ENCODE results near the gene DEPDC5. TPM values are rescaled to one million over a fixed set of nuclear protein-coding genes. Genes with fewer than 3 reads are reported as not detected.

The DEPDC5 gene
- polyA plus RNA-seq, 1 experiment: 14.3 TPM

- H3K27me3 ChIP-seq (ENCODE audit: control insufficient read depth, insufficient read depth, low read length): no peaks in the 10 kb centered on the region
These were observed 11.0 kb downstream of the DEPDC5 start for GRCh38 chr22:31764785-31765184.

DNA sequence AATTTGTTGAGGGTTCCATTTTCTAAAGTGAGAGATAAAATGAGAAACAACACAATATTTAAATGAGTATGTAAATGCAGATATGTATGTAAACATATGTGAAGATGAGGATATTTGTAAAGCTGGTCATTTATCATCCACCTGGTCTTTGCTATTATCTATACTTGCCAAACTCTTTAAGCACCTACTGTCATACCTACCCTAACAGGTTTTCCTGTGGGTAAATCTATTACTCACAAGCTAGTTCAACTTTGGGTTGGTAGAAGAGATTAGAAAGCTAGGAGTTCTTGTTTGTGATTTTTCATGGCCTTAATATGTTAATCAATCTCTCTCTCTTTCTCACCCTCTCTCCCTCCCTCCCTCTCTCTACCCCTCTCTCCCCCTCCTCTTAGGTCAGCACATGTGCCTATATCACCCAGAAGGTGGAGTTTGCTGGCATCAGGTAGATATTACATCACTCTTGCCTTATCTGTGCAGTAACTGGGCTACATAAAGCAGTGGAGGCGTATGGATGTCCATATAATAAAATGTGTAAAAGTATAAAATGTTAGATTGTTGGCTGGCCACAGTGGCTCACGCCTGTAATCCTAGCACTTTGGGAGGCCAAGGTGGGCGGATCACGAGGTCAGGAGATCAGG, 14.7 kb downstream of the DEPDC5 start:
- H3K4me3 ChIP-seq (ENCODE audit: low read depth, low read length): no peak overlapping the region
- no peak for DNase-seq (ENCODE audit: low read depth, low spot score)
- no peak for TF ChIP-seq CTCF (IDR thresholded peaks at IDR 0.05; ENCODE audit: low read depth, low read length)
- ChIA-PET POLR2A (no interaction called here), CTCF (interaction anchor here (0.7 kb wide), 1 partner anchor 20 kb away, joined by 3 read pairs; no protein-coding TSS in a partner anchor)
- no peaks in the 10 kb centered on the region for H3K27me3 ChIP-seq (ENCODE audit: control insufficient read depth, insufficient read depth, low read length)
- H3K9me3 ChIP-seq (ENCODE audit: control insufficient read depth, insufficient read depth, low read length): no peaks in the 10 kb centered on the region
- no peak overlapping the region for H3K27ac ChIP-seq (ENCODE audit: low read depth, low read length)

More at GRCh38 chr22:31764785-31765184, 11.0 kb downstream of the DEPDC5 start:
- CTCF ChIA-PET: no interaction called here
- Histone ChIP-seq H3K27ac (ENCODE audit: low read depth, low read length) (no peak overlapping the region), H3K9me3 (ENCODE audit: control insufficient read depth, insufficient read depth, low read length) (no peaks in the 10 kb centered on the region), H3K4me3 (ENCODE audit: low read depth, low read length) (no peak overlapping the region)
- POLR2A ChIA-PET: no interaction called here
- DNase-seq (ENCODE audit: low read depth, low spot score): no peak
- no peak for TF ChIP-seq CTCF (IDR thresholded peaks at IDR 0.05; ENCODE audit: low read depth, low read length)

- POLR2A ChIA-PET: no interaction called here
- Histone ChIP-seq H3K27ac (ENCODE audit: low read depth, low read length) (no peak overlapping the region), H3K27me3 (ENCODE audit: control insufficient read depth, insufficient read depth, low read length) (no peaks in the 10 kb centered on the region), H3K9me3 (ENCODE audit: control insufficient read depth, insufficient read depth, low read length) (no peaks in the 10 kb centered on the region), H3K4me3 (ENCODE audit: low read depth, low read length) (no peak overlapping the region)
- CTCF ChIA-PET: no interaction called here
- no peak for DNase-seq (ENCODE audit: low read depth, low spot score)
- TF ChIP-seq CTCF (IDR thresholded peaks at IDR 0.05; ENCODE audit: low read depth, low read length): no peak
These were observed 19.6 kb downstream of the DEPDC5 start for GRCh38 chr22:31773416-31773815.

DNA sequence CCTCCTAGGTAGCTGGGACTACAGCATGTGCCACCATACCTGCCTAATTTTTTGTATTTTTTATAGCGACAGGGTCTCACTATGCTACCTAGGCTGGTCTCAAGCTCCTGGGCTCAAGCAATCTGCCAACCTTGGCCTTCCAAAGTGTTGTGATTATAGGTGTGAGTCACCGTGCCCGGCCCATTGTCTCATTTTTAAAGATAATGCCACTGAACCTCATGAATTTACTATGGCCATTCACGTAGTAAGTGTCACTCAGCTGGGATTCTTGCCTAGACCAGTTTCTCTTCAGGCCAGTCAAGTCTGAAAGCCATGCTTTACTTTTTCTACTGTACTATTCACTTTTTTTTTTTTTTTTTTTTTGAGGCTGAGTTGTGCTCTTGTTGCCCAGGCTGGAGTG, 22.4 kb downstream of the DEPDC5 start:
- TF ChIP-seq CTCF (IDR thresholded peaks at IDR 0.05; ENCODE audit: low read depth, low read length): no peak
- Histone ChIP-seq H3K27ac (ENCODE audit: low read depth, low read length) (no peak overlapping the region), H3K9me3 (ENCODE audit: control insufficient read depth, insufficient read depth, low read length) (no peaks in the 10 kb centered on the region), H3K27me3 (ENCODE audit: control insufficient read depth, insufficient read depth, low read length) (no peaks in the 10 kb centered on the region), H3K4me3 (ENCODE audit: low read depth, low read length) (no peak overlapping the region)
- ChIA-PET CTCF (interaction anchor here (0.7 kb wide), 1 partner anchor 94 kb away, joined by 5 read pairs; no protein-coding TSS in a partner anchor), POLR2A (interaction anchor here (0.7 kb wide), 1 partner anchor 174 kb away, joined by 5 read pairs; no protein-coding TSS in a partner anchor)
- DNase-seq (ENCODE audit: low read depth, low spot score): no peak

GRCh38 chr22:31789803-31790202, 36.0 kb downstream of the DEPDC5 start:
- no peak for TF ChIP-seq CTCF (IDR thresholded peaks at IDR 0.05; ENCODE audit: low read depth, low read length)
- no peaks in the 10 kb centered on the region for H3K27me3 ChIP-seq (ENCODE audit: control insufficient read depth, insufficient read depth, low read length)
- ChIA-PET CTCF (interaction anchor here (0.6 kb wide), 1 partner anchor 599 kb away, joined by 3 read pairs; no protein-coding TSS in a partner anchor), POLR2A (no interaction called here)
- no peak overlapping the region for H3K4me3 ChIP-seq (ENCODE audit: low read depth, low read length)
- no peak overlapping the region for H3K27ac ChIP-seq (ENCODE audit: low read depth, low read length)
- H3K9me3 ChIP-seq (ENCODE audit: control insufficient read depth, insufficient read depth, low read length): no peaks in the 10 kb centered on the region
- no peak for DNase-seq (ENCODE audit: low read depth, low spot score)

All from AG04450 (cell line).